Amygdala (tissue), 56 donors: ENCODE measurements around the gene NQO1.
"Not testable (repeated sequence)": the region's sequence is repeated elsewhere in the genome, so short reads cannot be mapped to it uniquely, and the experiment has no call there.

Source experiments
- DNase-seq, 56 donors: peaks; one replicate each; lab custom pipeline; 2025; lab: John Stamatoyannopoulos, UW

NQO1 gene

GRCh38 chr16:69726313-69727060, at the start of gene NQO1:
Gene NQO1, minus strand, starts transcription at chr16:69726560. Its CDS starts 121 bp downstream, at chr16:69726439.
- peak in 55 of 56 donors; percentile 42 to 93 (median 81) for DNase-seq

- DNase-seq: no peak
These were observed 49.2 kb upstream of the NQO1 start for GRCh38 chr16:69775563-69775962.

- DNase-seq: no peak
These were observed 47.0 kb upstream of the NQO1 start for GRCh38 chr16:69773260-69773947.

- no peak for DNase-seq
These were observed 45.2 kb upstream of the NQO1 start for GRCh38 chr16:69771651-69771967.

GRCh38 chr16:69769404-69769803, 43.0 kb upstream of the NQO1 start:
- no peak for DNase-seq

- DNase-seq: no peak
These were observed 42.3 kb upstream of the NQO1 start for GRCh38 chr16:69768666-69769065.

GRCh38 chr16:69767459-69768229, 41.3 kb upstream of the NQO1 start:
- DNase-seq: no peak

- no peak for DNase-seq
These were observed 37.2 kb upstream of the NQO1 start for GRCh38 chr16:69763599-69763942.

GRCh38 chr16:69762814-69763598, 36.6 kb upstream of the NQO1 start:
- no peak for DNase-seq

GRCh38 chr16:69761983-69762813, 35.8 kb upstream of the NQO1 start, which contains the start of gene WWP2:
Gene WWP2, plus strand, starts transcription at chr16:69762332. Its CDS starts 24,679 bp downstream, at chr16:69787011.
- peak in 53 of 56 donors; percentile 9 to 88 (median 68) for DNase-seq

GRCh38 chr16:69757375-69757774, 31.0 kb upstream of the NQO1 start:
- DNase-seq: not testable (repeated sequence)

GRCh38 chr16:69756705-69757104, 30.3 kb upstream of the NQO1 start:
- no peak for DNase-seq

GRCh38 chr16:69754469-69755310, 28.3 kb upstream of the NQO1 start, which contains the start of gene NOB1:
Gene NOB1, minus strand, starts transcription at chr16:69754926. Its CDS starts 16 bp downstream, at chr16:69754910.
- peak; percentile 75 to 99 (median 92) for DNase-seq

GRCh38 chr16:69754143-69754468, 27.7 kb upstream of the NQO1 start:
- DNase-seq: no peak

- no peak for DNase-seq
These were observed 22.5 kb upstream of the NQO1 start for GRCh38 chr16:69748694-69749345.

- no peak for DNase-seq
These were observed 20.8 kb upstream of the NQO1 start for GRCh38 chr16:69747115-69747514.

- DNase-seq: no peak
These were observed 19.6 kb upstream of the NQO1 start for GRCh38 chr16:69745959-69746358.

- no peak for DNase-seq
These were observed 18.9 kb upstream of the NQO1 start for GRCh38 chr16:69745232-69745612.
